ENCODE measurements around the gene PCBP4. TPM values are rescaled to one million over a fixed set of nuclear protein-coding genes. Genes with fewer than 3 reads are reported as not detected.

Gene PCBP4
- total RNA-seq, 1 donor from 2014 or later: 11.5 TPM

DNA sequence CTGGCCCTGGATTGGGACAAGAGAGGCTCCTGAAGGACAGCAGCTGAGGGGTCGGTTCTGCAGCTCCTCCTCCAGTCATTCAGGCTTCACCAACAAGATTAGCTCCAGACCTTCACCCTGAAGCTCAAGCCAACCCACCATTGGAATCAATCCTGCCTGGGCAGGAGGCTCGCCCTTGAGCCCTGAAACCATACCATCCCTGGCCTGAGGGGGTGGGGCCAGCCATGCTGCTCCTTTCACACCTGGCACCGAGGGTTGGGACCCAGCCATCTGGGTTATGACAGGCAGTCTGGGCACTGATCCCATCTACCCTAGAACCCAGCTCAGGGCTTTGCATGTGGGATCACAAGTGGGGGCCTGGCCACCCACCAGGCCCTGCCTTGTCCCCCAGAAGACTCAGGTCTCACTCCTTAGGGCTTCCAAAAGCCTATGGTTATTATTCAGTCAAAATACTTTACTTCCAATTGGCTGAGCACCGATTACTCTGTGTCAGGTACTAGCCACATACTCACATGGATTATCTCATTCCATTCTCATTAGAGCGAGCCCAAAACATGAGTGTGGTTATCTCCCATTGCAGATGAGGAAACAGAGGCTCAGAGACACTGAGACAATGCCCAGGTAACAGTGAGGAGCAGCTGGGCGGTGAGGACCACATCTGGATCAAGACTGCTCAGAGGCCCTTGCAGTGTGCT, 3.5 kb upstream of the PCBP4 start:
- no peak for ATAC-seq

GRCh38 chr3:51969841-51970240, 2.6 kb upstream of the PCBP4 start:
- no peak for ATAC-seq

GRCh38 chr3:51968883-51969678, 1.8 kb upstream of the PCBP4 start:
- no peak for ATAC-seq

DNA sequence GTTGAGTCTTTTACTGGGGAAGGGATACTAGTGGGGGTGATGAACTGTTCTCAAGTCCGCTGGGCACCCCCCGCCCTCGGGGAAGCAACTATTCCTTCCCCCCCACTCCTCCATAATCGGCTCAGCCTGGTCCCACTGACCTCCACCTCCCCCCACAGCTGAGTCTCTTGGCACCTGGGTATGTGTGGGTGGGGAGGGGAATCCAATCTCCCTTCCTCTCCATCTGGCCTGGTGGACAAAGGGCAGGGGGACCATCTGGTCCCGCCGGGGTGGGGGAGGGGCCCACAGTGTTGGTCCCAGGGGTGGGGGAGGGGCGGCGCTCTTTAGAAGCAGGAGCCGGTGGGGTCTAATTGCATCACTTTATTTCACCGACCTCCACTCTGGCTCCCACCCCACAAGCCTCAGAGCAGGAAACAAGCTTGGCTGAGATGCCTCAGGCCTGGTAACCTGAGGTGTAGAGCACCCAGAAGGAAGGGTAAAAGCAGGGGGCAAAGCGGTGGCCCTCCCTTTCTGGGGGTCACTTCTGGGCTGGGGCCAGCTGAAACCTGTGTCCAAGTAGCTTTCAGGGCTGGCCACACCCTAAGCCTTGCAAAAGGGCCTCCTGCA, 1.0 kb upstream of the PCBP4 start:
- ATAC-seq: no peak

GRCh38 chr3:51966922-51967383, 301 bp downstream of the PCBP4 start:
- peak; percentile 45 for ATAC-seq

DNA sequence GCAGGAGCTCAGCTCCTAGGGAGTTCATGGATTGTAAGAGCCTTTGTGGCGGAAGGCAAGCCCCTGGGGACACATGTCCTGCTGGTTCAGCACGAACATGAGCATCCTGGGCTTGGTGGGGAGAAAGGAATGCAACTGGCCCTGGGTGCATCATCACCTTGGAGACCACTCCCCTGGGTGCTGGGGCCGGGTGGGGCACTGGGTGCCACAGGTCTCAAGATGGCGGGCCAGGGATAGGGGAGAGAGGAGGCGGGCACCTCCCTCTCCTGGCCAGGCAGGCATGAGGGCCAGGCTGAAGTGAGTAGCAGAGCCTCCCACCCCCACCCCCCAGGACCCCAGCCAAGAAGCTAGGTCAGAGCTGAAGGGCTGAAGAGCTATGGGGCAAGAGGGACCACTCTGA, 768 bp downstream of the PCBP4 start:
- no peak for ATAC-seq

GRCh38 chr3:51966016-51966415, 1.2 kb downstream of the PCBP4 start:
- no peak for ATAC-seq

DNA sequence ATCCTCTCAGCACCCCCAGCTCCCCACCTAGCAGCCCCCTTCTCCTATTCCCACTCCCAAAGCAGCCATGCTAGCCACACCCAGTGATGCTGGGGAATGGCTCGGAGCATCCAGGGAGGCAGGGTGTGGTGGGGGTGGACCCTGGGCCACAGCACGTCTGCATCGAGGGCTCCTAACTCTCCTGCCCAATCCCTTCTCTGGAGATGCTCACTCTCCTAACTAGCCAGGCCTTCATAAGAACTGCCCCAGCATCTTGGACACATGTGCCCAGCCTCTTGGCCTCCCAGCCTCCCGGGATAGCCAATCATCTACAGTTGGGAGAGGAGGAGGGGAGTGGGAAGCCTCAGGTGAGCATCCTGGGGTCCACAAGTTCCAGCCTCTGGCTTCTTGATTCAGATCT, 2.7 kb downstream of the PCBP4 start:
- ATAC-seq: no peak

- no peak for ATAC-seq
These were observed 3.3 kb downstream of the PCBP4 start for GRCh38 chr3:51963951-51964451.

- ATAC-seq: no peak
These were observed 4.3 kb downstream of the PCBP4 start for GRCh38 chr3:51962854-51963530.

DNA sequence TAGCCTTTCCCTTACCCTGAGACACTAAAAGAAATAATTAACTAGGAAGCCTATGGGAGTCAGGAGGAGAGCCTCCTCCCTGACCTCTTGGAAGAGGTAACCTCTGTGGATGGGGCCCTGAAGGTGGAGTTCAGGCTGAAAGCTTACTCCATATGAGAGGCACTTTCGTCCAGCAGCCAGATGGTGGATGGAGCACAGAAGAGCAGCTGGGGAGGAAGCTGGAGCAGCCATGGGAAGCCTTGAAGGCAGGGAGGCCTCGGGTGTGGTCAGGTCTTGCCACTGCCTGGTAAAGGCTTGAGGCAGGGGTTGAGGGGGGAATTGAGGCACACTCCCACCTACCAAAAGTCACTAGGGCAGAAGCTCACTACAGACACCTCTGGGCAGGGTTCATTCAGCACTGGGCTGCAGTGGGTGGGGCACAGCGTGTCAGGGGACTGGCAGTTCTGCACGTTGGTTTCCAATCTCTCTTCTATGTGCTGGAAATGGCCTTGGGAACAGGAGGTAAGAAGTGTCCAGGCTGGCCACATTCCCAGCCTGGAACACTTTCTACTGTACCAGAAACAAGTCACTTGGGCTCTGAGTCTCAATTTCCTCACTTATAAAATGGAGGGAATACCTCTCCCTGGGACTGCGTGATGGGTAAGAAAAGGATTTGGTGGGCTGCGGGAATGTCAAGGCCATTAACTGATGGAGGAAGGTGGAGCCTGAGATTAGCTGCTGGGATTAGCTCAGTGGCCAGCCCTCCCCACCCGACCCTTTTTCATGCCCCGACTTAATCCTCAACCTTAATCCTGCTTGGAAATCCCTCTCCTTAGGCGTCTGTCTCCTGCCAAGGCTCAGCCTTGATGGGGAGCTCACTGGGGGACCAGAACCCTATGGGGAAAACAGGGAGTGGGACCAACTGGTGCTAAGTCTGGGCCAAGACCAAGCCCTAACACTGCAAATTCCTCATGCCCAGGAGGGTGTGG, 5.4 kb downstream of the PCBP4 start:
- ATAC-seq: no peak

DNA sequence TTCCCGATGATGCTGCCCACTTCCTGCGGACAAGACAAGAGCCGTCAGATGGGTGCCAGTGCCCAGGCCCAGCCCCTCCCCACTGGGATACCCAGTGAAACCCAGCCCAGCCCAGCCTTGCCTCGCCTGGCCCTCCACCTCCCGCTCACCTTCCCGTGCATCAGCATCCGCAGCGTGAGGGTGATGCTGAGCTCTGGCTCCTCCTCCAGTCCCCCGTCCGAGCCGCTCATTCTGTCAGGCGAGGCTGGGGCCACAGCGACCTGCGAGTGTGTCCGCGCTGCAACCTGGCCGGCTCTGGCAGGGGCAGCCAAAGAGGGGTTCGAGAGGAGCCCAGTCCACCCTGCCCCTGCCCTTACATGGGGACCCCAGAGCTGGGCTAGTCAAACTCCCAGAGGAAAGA, 6.2 kb downstream of the PCBP4 start:
- ATAC-seq: no peak

GRCh38 chr3:51960386-51960785, 6.9 kb downstream of the PCBP4 start:
- ATAC-seq: no peak

DNA sequence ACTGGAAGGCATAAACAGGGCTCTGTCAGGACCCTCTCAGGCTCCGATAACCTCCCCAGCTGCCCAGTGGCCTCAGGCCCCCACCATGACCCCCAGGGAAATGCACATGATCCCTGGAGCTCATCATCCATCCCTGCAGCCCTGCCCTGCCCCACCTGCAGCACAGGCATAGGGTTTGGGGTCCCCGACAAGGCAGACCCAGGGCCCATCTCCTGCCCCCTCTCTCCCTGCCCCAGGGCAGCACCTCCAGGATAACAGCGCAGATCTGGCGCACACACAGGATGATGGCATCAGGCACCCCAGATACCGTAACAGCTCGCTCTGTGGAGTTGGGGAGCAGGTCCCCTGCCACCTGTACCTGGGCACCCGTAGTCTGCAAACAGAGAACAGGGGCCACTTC, 7.6 kb downstream of the PCBP4 start:
- ATAC-seq: no peak

DNA sequence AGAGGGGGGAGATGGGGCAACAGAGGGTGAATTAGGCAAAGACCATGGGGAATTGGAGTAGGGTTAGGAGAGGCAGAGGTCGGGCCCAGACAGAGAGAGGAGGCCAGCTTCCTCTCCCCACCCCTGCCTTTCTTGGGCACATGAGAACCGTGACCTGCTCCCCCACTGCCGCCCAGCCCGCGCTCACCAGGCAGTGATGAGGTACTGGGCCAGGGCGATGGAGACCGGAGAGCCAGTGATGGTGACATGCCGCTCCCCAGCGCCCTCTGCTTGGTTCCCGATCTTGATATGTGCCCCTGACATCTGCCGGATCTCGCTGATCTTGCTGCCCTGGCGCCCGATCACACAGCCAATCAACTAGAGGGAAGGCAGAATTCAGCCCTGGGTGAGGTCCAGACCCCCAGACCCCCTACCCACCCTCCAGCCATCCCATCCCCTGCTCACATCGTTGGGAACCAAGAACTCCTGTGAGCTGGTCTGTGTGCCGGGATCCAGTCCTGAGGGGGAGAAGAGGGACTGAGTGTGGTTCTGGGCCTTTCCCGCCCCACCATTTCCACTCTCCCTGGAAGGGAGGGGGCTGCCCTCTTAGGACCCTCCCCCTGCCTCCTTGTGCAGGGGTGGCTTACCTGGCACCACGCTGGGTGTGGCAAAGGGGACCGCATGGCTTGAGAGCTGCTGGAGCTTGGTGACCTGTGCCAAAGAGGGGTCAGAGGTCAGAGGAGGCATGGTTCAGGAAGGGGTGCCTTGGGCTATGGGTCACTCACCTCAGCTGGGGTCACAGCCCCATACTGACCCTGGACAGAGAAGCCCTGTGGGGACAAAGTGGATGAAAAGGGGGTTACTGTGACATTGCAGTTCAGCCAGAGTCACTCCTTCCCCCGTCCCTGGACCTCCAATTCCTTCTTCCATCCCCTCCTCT, 8.4 kb downstream of the PCBP4 start:
- ATAC-seq: no peak

DNA sequence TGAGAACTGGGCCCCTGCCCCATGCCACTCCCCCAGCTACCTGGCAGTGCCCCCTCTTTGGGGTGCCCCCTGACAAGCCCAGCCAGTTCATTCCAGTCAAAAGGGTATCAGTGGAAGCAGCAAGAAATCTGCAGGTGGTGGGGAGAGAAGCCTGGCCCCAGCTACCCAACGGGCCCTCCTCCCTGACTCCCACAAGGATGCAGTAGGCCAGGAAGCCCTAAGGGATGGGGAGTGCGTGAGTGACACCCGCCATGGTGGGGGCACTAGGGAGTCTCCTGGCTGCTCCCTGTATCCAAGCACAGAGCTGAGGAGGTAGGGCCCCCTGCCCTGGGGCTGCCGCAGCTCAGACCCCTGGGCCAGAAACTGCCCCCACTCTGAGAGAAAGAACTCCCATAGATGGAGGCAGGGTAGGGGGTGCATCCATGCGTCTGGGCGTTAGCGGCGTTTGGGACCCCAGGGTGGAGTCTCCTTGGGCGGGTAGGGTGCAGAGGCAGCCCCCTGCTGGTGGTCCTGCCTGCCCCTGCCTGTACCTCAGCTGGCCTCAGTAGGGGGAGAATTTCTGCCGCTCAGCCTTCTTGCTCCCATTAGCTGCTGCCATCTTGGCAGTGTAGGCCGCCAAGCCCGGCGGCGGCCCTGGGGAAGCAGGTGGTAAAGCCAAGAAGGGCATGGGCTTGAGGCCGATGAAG, 9.6 kb downstream of the PCBP4 start:
- ATAC-seq: no peak

DNA sequence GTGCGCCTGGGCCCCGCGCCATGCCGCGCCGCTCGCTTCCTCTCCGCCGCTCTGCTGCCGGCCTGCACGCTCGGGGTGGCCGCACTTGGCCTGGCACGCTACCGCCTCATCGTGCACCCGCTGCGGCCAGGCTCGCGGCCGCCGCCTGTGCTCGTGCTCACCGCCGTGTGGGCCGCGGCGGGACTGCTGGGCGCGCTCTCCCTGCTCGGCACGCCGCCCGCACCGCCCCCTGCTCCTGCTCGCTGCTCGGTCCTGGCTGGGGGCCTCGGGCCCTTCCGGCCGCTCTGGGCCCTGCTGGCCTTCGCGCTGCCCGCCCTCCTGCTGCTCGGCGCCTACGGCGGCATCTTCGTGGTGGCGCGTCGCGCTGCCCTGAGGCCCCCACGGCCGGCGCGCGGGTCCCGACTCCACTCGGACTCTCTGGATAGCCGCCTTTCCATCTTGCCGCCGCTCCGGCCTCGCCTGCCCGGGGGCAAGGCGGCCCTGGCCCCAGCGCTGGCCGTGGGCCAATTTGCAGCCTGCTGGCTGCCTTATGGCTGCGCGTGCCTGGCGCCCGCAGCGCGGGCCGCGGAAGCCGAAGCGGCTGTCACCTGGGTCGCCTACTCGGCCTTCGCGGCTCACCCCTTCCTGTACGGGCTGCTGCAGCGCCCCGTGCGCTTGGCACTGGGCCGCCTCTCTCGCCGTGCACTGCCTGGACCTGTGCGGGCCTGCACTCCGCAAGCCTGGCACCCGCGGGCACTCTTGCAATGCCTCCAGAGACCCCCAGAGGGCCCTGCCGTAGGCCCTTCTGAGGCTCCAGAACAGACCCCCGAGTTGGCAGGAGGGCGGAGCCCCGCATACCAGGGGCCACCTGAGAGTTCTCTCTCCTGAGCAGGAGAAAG, 11.1 kb downstream of the PCBP4 start:
- peak; percentile 85 for ATAC-seq

DNA sequence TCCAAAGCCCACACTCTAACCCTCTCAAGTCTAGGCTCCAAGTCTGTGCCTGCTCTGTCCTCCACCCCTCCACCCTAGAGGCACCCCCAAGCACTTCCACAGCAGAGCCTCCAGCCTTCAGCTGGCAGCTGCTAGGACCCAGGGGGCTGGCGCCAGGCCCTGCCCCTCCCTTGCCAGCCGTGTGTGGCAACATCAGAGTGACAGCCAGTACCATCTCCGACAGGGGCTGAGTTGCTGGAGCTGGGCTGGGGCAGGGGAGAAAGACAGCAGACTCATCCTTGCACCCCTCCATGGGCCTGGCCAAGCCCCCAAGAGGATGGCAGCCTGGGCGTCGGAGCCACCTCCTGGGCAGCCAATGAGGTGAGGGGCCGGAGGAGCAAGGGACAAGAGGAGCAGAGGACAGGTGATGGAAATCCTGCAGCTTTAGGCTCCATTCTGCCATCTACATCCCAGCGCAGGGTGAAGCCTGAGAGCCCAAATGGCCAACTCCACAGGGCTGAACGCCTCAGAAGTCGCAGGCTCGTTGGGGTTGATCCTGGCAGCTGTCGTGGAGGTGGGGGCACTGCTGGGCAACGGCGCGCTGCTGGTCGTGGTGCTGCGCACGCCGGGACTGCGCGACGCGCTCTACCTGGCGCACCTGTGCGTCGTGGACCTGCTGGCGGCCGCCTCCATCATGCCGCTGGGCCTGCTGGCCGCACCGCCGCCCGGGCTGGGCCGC, 11.9 kb downstream of the PCBP4 start, which contains the start of gene GPR62:
TSS of gene GPR62 (plus strand) at position 207 of the 718 bp plus-strand sequence. CDS start at position 479, 272 bp downstream.
- ATAC-seq: peak; percentile 23
